SU-DHL-6 (cell line): Measurements from ENCODE around the gene TOR4A.

Experiments used
- CTCF ChIP-seq: fragments of 200-600 bp; sonication (generic); IDR thresholded peaks from one replicate; pipeline ENCODE4 v1.5.1; 2017; ENCODE audit warnings: antibody characterized with exemption, mild to moderate bottlenecking, low read length, moderate library complexity; ENCODE audit not compliant: insufficient read depth, poor library complexity, severe bottlenecking
- EZH2phosphoT487 ChIP-seq: fragments of 200-600 bp; sonication (generic), shearing (Covaris generic); conservative IDR thresholded peaks from 2 replicates; pipeline ENCODE4 v1.6.1; 2018; ENCODE audit warnings: mild to moderate bottlenecking, antibody characterized with exemption, low read length, moderate library complexity, mixed read lengths

- no peak for TF ChIP-seq CTCF
- TF ChIP-seq EZH2phosphoT487: no peak
These were observed 35.9 kb downstream of the TOR4A start for GRCh38 chr9:137313326-137313936.
